Keratinocyte (primary cell): ENCODE results near the gene OPRL1. TPM values are rescaled to one million over a fixed set of nuclear protein-coding genes. Genes with fewer than 3 reads are reported as not detected.

ENCODE experiments used
- DNase-seq: peaks from one replicate; pipeline ENCODE4 v3.0.0-alpha.2; 2011; ENCODE audit warnings: low read depth, missing footprints, low spot score
- FAIRE-seq: peaks from 2 replicates; lab custom pipeline; 2011; peaks lifted over from hg19 to GRCh38; lab: Jason Lieb, UNC
- H2AFZ ChIP-seq: 2 replicates; pipeline ENCODE4 v1.6.0; 2012; ENCODE audit warnings: low read length, control low read depth, inconsistent platforms; ENCODE audit not compliant: control insufficient read depth
- H3K27ac ChIP-seq: 2 replicates; pipeline ENCODE4 v1.5.1; 2011; ENCODE audit warnings: low read length; ENCODE audit not compliant: control insufficient read depth, insufficient read depth
- H3K27me3 ChIP-seq: 3 replicates; pipeline ENCODE4 v1.6.0; 2011; ENCODE audit warnings: low read length; ENCODE audit not compliant: control insufficient read depth, insufficient read depth; ENCODE audit errors: extremely low read depth
- H3K36me3 ChIP-seq, 2 experiments: 2 replicates in 1 of 2; 3 replicates in 1 of 2; pipeline ENCODE4 v1.5.1; 2011; ENCODE audit warnings: low read length in 2 of 2, mild to moderate bottlenecking in 1 of 2; ENCODE audit not compliant: control insufficient read depth in 2 of 2, insufficient read depth in 2 of 2; ENCODE audit errors: extremely low read depth in 1 of 2
- H3K4me1 ChIP-seq: 3 replicates; pipeline ENCODE4 v1.5.1; 2011; ENCODE audit warnings: low read length; ENCODE audit not compliant: control insufficient read depth, insufficient read depth; ENCODE audit errors: extremely low read depth
- H3K4me2 ChIP-seq: 3 replicates; pipeline ENCODE4 v1.6.0; 2011; ENCODE audit warnings: low read depth, low read length; ENCODE audit not compliant: control insufficient read depth, insufficient read depth; ENCODE audit errors: extremely low read depth
- H3K4me3 ChIP-seq, 3 experiments: fragments of 200-600 bp in 1 of 3; sonication (generic) in 1 of 3; 2 replicates in 2 of 3; 3 replicates in 1 of 3; pipeline ENCODE4 v1.5.1; 2011 to 2016; ENCODE audit warnings: low read length in 3 of 3, mild to moderate bottlenecking in 3 of 3, control low read depth in 2 of 3, inconsistent platforms in 1 of 3, low read depth in 1 of 3, mixed read lengths in 1 of 3, mixed run types in 1 of 3, moderate library complexity in 1 of 3; ENCODE audit not compliant: control insufficient read depth in 2 of 3, insufficient read depth in 2 of 3; ENCODE audit errors: extremely low read depth in 1 of 3
- H3K79me2 ChIP-seq: 2 replicates; pipeline ENCODE4 v1.6.0; 2012; ENCODE audit warnings: low read length; ENCODE audit not compliant: control insufficient read depth, insufficient read depth
- H3K9ac ChIP-seq: 3 replicates; pipeline ENCODE4 v1.6.0; 2011; ENCODE audit warnings: low read length; ENCODE audit not compliant: control insufficient read depth, insufficient read depth; ENCODE audit errors: extremely low read depth
- H3K9me1 ChIP-seq: 3 replicates; pipeline ENCODE4 v1.6.0; 2011; ENCODE audit warnings: low read length; ENCODE audit not compliant: control insufficient read depth, insufficient read depth; ENCODE audit errors: extremely low read depth
- H3K9me3 ChIP-seq: 2 replicates; pipeline ENCODE4 v1.5.1; 2012; ENCODE audit warnings: low read depth, low read length; ENCODE audit not compliant: control insufficient read depth
- H4K20me1 ChIP-seq: 3 replicates; pipeline ENCODE4 v1.6.0; 2011; ENCODE audit warnings: low read length; ENCODE audit not compliant: control insufficient read depth, insufficient read depth; ENCODE audit errors: extremely low read depth
- CTCF ChIP-seq, 3 experiments: IDR thresholded peaks in 1 of 3; conservative IDR thresholded peaks in 1 of 3; optimal IDR thresholded peaks in 1 of 3; 2 replicates in 2 of 3; 3 replicates in 1 of 3; pipeline versions ENCODE3 to v1.5.1; 2011; ENCODE audit warnings: low read length in 3 of 3, mild to moderate bottlenecking in 3 of 3, moderate library complexity in 2 of 3, control low read depth in 1 of 3, inconsistent platforms in 1 of 3; ENCODE audit not compliant: insufficient read depth in 2 of 3; ENCODE audit errors: extremely low read depth in 1 of 3
- EZH2 ChIP-seq: IDR thresholded peaks from one replicate; pipeline ENCODE4 v1.6.1; 2012; ENCODE audit warnings: inconsistent platforms, mild to moderate bottlenecking, low read length, moderate library complexity
- dilution Hi-C: fragments of 300-500 bp; cut with MboI; formaldehyde crosslinking; loops from one replicate; pipeline ENCODE4 v1.7.0; 2020; ENCODE audit warnings: low sequenced_read_pairs; ENCODE audit not compliant: extremely low pct_ligation_motif_present
- polyA plus RNA-seq, 5 experiments: library from polyadenylated mRNA; depleted of rRNA in 3 of 5; stranded (reverse) in 3 of 5; stranded (forward) in 1 of 5; unstranded in 1 of 5; fragments of >200 nt; gene quantifications; 1 replicate in 1 of 5; 2 replicates in 3 of 5; 3 replicates in 1 of 5; pipeline versions ENCODE4 v1.2.1 to v1.2.3, GENCODE V29; 2011 to 2012; ENCODE audit warnings: missing spikeins in 2 of 5, low read depth in 1 of 5, low replicate concordance in 1 of 5

OPRL1 gene
- polyA plus RNA-seq, 1 donor (not counting 4 experiments of a cell fraction or from before 2014, with no cell fraction given), result 0.25 TPM

GRCh38 chr20:64065974-64066343 lies 13.9 kb upstream of the OPRL1 start:
- no peak overlapping the region for H2AFZ ChIP-seq
- H3K9ac ChIP-seq, result no peak overlapping the region
- no peak for FAIRE-seq

GRCh38 chr20:64067005-64067632 lies 12.8 kb upstream of the OPRL1 start:
- Histone ChIP-seq H3K4me1 (peaks cover 40% of the 10 kb centered on the region), H3K9me1 (no peaks in the 10 kb centered on the region), H3K9ac (no peak overlapping the region), H2AFZ (no peak overlapping the region), H3K27ac (no peak overlapping the region), H3K9me3 (no peaks in the 10 kb centered on the region), H4K20me1 (no peaks in the 10 kb centered on the region), H3K4me3 (no peak overlapping the region), H3K27me3 (no peaks in the 10 kb centered on the region), H3K36me3 (peaks cover 0 to 1% of the 10 kb centered on the region in 2 experiments), H3K79me2 (no peaks in the 10 kb centered on the region), H3K4me2 (no peak overlapping the region)
- dilution Hi-C loops, result no loop called here
- FAIRE-seq (no peak), DNase-seq (no peak)
- TF ChIP-seq EZH2 (no peak), CTCF (optimal IDR thresholded peaks at IDR 0.05 in 1 of 3, IDR thresholded peaks at IDR 0.05 in 1 of 3, conservative IDR thresholded peaks at IDR 0.05 in 1 of 3; ENCODE audit: extremely low read depth in 1 of 3, insufficient read depth in 2 of 3, low read length in 3 of 3) (no peak)

More at GRCh38 chr20:64065974-64066343, 13.9 kb upstream of the OPRL1 start:
- Histone ChIP-seq H3K36me3 (no peaks in the 10 kb centered on the region), H3K9me1 (no peaks in the 10 kb centered on the region), H3K4me1 (peaks cover 42% of the 10 kb centered on the region), H3K9me3 (no peaks in the 10 kb centered on the region), H3K79me2 (no peaks in the 10 kb centered on the region), H3K4me2 (peak overlapping the region; percentile 32), H3K27me3 (no peaks in the 10 kb centered on the region), H4K20me1 (no peaks in the 10 kb centered on the region), H3K4me3 (no peak overlapping the region), H3K27ac (no peak overlapping the region)
- dilution Hi-C loops, result no loop called here
- no peak for DNase-seq
- no peak for TF ChIP-seq CTCF (optimal IDR thresholded peaks at IDR 0.05 in 1 of 3, IDR thresholded peaks at IDR 0.05 in 1 of 3, conservative IDR thresholded peaks at IDR 0.05 in 1 of 3; ENCODE audit: extremely low read depth in 1 of 3, insufficient read depth in 2 of 3, low read length in 3 of 3)
- no peak for TF ChIP-seq EZH2
